DMS53 treated with DMSO at 0.1 percent for 48 hours (cell line): ENCODE results near the gene HNRNPF.
"Not testable (repeated sequence)": the region's sequence is repeated elsewhere in the genome, so short reads cannot be mapped to it uniquely, and the experiment has no call there.

ENCODE experiments used
- DNase-seq: peaks from one replicate; lab custom pipeline; 2025; ENCODE audit not compliant: unreplicated experiment; lab: John Stamatoyannopoulos, UW

Gene HNRNPF, protein sequence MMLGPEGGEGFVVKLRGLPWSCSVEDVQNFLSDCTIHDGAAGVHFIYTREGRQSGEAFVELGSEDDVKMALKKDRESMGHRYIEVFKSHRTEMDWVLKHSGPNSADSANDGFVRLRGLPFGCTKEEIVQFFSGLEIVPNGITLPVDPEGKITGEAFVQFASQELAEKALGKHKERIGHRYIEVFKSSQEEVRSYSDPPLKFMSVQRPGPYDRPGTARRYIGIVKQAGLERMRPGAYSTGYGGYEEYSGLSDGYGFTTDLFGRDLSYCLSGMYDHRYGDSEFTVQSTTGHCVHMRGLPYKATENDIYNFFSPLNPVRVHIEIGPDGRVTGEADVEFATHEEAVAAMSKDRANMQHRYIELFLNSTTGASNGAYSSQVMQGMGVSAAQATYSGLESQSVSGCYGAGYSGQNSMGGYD

DNA sequence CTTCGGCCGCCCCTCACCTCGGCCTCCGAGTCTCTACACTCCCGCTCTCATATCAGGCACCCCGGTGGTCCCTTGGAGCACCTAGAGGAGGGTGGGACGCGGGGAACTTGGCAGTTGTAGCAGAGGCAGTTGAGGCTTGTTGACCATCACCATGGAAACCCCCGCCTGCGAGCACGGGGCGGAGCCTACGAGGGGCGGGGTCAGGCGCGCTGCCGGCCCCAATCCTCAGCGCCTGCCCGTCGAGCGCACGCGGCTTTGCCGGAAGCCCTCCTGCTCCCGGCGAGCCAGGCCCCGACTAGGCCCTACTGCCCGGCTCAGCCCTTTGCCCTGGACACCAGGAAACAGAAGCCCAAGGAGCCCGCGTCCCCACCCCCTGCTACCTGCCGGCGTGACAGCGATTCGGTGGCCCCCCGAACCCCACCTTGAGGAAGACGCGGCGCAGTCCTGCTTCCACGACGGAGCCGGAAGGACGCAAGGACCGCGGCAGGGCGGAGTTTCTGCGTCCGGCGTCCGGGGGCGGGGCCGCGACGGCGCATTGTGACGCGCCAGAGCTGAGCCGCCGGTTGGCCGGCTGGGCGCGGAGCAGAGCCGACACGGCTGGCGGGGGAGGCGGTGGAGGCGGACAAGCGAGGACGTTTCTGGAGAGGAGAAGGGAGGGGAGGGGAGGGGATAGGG lies at the start of gene HNRNPF:
HNRNPF (minus strand) TSS at position 477 of the 675 bp plus-strand sequence. CDS start 21,302 bp downstream, outside the sequence.
- DNase-seq, result peak; percentile 84

DNA sequence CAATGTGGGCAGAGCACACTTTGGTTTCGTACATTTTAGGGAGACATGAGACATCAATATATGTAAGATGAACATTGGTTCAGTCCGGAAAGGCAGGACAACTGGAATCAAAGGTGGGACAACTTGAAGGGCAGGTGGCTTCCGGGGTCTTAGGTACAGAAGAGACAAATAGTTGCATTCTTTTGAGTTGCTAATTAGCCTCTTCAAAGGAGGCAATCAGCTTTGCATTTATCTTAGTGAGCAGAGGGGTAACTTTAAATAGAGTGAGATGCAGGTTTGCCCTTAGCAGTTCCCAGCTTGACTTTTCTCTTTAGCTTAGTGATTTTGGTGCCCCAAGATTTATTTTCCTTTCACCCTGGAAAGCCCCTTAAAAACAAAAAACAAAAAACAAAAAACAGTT lies 49.2 kb upstream of the HNRNPF start:
- no peak for DNase-seq

DNA sequence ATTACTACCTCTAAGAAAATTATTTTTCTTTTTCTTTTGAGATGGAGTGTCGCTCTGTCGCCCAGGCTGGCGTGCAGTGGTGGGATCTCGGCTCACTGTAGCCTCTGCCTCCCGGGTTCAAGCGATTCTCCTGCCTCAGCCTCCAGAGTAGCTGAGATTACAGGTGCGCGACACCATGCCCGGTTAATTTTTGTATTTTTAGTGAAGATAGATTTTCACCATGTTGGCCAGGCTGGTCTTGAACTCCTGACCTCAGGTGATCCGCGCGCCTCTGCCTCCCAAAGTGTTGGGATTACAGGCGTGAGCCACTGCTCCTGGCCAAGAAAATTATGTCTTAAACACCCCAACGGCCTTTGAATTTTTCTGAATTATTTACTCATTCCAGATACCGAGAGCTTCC lies 47.6 kb upstream of the HNRNPF start:
- DNase-seq, result not testable (repeated sequence)

DNA sequence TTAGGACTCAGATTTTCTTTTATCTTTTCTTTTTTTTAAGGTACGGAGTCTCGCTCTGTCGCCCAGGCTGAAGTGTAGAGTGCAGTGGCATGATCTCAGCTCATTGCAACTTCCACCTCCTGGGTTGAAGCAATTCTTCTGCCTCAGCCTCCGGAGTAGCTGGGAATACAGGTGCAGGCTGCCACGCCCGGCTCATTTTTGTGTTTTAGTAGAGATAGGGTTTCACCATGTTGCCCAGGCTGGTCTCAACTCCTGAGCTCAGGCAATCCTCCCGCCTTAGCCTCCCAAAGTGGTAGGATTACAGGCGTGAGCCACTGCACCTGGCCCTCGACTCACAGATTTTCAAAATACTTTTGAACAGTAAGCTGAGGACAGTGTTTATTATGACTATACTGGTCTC lies 45.0 kb upstream of the HNRNPF start:
- DNase-seq, result not testable (repeated sequence)

DNA sequence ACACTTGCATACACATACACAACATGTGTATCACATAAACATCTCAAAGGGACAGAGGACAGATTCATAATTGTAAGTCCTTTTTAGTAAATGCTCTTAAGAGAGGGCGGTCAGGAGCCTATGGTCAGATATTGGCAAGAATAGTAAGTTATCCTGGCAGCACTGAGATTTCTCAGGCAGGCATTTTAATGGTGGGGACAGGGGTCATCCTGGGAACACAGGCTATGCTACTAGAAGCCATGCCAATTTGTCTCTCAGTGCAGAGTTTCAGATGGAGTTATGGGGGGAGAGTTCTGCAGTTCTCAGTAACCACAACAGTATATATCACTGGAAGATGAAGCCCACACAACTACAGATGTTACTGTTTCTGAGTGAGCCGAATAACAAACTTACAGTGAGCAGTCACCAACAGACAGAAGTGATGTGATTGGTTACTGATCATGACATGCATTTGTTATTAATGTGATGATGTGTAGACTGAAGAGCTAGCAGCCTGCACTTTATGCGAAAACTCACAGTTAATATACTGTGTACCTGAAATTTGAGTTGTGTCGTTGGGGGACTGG lies 44.4 kb upstream of the HNRNPF start:
- no peak for DNase-seq

DNA sequence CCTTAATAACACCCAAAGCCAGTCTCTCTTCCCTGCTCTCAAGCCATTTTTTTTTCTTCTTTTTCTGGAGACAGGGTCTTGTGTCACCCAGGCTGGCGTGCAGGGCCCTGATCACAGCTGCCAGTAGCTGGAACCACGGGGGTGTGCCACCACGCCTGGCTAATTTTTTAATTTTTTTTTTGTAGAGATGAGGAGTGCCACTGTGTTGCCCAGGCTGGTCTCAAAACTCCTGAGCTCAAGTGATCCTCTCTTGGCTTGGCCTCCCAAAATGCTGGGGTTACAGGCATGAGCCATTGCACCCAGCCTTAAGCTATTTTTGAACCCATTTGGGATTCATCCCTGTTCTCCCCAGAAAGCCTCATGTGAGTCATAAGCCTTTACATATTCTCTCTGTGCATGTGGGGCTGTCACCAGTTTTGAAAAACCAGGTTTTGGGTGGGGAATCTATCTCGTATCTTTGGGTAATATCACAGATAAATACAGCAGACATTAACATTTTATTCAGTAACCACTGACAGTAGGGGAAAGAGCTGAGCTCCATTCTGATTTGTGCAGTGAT lies 43.4 kb upstream of the HNRNPF start:
- DNase-seq, result no peak

DNA sequence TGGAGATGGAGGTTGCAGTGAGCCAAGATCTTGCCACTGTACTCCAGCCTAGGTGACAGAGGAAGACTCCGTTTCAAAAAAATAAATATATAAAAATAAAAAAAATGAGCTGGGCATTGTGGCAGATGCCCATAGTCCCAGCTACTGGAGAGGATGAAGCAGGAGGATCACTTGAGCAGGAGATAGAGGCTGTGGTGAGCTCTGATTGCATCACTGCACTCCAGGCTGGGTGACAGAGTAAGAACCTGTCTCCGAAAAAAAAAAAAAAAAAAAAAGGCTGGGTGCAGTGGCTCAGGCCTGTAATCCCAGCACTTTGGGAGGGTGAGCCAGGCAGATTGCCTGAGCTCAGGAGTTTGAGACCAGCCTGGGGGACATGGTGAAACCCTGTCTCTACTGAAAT lies 39.8 kb upstream of the HNRNPF start:
- DNase-seq, result no peak

DNA sequence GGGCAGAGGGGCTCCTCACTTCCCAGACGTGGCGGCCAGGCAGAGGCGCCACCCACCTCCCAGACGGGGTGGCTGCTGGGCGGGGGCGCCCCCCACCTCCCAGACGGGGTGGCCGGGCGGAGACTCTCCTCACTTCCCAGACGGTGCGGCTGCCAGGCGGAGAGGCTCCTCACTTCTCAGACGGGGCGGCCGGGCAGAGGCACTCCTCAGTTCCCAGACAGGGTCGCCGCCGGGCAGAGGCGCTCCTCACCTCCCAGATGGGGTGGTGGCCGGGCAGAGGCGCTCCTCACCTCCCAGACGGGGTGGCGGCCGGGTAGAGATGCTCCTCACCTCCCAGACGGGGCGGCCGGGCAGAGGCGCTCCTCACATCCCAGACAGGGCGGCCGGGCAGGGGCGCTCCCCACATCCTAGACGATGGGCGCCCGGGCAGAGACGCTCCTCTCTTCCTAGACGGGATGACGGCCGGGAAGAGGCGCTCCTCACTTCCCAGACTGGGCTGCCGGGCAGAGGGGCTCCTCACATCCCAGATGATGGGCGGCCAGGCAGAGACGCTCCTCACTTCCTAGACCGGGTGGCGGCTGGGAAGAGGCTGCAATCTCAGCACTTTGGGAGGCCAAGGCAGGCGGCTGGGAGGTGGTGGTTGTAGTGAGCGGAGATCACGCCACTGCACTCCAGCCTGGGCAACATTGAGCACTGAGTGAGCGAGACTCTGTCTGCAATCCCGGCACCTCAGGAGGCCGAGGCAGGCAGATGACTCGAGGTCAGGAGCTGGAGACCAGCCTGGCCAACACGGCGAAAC lies 37.4 kb upstream of the HNRNPF start:
- DNase-seq, result not testable (repeated sequence)

DNA sequence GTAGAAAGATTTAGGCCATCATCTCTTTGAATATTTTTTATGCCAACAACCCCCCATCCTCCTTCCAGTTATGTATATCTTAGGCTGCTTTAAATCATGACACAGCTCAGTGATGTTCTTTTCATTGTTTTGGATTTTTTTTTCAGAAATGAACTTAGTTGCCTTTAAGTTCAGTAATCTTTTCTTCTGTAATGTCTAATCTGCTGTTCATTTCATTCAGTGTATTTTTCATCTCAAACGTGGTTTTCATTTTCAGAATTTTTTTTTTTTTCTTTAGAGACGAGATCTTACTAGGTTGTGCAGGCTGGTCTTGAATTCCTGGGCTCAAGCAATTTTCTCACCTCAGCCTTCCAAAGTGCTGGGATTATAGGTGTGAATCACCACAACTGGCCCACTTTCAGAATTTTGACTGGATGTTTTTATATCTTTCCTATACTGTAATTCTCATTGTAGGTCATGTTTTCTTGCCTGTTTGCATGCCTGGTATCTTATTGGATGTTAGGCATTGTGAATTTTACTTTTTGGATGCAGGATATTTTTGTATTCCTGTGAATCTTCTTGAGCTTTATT lies 36.0 kb upstream of the HNRNPF start:
- DNase-seq, result no peak

DNA sequence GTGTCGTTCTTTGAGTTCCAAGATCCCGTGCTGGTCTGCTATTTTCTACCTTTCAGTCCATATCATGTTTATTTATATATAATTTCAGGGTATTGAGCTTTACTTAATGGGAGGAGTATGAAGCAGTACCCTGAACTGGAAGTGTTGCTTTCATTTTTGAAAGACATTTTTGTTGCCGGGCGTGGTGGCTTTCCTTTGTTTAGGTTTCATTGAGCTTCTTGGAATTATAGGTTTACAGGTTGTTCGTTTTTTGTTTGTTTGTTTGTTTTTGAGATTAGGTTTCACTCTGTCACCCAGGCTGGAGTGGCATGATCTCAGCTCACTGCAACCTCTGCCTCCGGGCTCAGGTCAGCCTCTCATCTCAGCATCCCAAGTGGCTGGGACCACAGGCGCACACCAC lies 35.3 kb upstream of the HNRNPF start:
- no peak for DNase-seq

DNA sequence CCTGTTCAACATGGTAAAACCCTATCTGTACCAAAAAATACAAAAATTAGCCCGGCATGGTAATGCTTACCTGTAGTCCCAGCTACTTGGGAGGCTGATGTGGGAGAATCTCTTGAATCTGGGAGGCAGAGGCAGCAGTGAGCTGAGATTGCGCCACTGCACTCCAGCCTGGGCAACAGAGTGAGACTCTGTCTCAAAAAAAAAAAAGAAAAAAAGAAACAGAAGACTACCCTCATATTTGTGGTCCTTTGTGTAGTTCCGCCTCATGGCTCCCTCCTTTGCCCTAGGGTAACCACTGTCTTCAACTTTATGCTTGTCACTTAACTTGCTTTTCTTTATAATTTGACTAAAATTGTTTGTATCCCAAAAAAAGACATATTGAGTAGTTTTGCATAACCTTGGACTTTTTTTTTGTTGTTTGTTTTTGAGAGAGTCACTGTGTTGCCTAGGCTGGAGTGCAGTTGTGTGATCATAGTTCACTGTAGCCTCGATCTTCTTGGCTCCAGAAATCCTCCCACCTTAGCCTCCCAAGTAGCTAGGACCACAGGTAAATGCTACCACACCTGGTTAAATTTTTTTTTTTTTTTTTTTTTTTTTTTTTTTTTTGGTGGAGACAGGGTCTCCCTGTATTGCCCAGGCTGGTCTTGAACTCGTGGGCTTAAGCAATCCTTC lies 31.6 kb upstream of the HNRNPF start:
- DNase-seq, result no peak

DNA sequence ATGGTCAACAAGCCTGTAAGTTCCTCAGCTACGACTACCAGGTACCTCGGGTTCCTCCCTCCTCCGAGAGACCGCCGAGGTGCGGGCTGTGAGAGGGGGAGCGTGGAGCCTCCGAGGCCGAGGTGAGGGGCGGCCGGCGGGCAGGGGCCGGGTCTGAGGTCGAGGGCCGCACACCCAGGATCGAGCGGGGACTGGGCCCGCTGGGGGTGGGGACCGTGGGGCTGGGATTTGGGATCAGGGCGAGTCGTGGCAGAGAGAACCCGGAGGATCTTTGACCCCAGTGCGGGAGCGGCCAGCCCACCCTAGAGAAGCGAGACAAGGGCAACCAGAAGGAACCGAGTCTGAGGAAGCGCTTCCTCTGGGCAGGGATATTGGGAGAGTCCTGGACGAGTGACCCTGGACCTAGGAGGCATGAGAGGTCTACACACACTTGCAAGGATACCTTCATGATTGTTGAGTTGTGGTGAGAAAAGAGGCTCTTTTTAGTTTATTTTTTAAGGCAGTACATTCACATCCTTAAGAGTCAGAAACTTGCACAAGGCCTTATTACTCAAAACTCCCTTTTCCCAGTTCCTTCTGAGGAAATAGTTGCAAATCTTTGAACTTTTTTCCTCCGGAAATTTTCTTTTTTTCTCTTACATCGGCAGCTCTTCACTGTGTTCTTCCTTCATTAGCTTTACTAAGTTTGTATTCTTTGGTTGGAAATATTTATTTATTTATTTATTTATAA lies 28.3 kb upstream of the HNRNPF start:
- no peak for DNase-seq

DNA sequence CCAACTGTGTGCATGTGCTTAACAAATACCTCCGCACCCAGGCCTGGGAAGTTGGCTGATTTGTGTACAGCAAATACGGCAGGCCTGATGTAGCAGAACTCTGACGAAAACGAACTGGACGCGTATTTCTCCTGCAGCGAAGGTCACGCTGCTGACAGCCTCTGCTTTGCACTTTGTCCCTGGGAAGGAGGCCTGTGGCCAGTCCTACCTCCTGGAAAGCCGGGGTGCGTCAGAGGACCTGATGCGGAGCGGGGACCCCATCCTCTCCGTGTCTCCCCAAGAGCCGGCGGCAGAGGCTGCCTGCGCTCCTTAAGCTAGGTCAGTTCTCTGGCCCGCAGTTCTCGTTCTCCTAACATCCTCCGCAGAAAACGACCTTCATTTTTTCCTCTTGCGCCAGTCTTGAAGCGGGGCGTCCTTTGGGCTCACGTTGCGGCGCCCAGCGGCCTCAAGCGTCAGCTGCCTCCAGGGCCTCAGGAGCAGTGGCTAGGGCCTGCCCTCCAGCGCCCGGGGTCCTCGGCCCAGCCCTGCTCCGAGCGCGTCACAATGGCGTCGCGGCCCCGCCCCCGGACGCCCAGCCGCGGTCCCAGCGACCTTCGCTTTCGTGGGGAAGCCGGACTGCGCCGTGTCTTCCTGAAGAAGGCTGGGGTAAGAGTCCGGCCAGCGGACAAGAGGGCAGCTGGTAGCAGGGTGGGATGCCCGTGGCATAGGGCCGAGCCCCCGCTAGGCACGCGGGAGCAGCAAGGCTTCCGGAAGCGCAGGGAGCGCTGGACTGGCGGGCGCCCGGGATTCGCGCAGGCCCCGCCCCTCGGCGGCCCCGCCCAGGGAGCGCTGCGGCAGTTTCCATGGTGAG lies 27.5 kb upstream of the HNRNPF start, which contains the start of gene ZNF487:
ZNF487 (plus strand) TSS at position 821 of the 850 bp plus-strand sequence. CDS start 38,703 bp downstream, outside the sequence.
- DNase-seq, result peak; percentile 71

DNA sequence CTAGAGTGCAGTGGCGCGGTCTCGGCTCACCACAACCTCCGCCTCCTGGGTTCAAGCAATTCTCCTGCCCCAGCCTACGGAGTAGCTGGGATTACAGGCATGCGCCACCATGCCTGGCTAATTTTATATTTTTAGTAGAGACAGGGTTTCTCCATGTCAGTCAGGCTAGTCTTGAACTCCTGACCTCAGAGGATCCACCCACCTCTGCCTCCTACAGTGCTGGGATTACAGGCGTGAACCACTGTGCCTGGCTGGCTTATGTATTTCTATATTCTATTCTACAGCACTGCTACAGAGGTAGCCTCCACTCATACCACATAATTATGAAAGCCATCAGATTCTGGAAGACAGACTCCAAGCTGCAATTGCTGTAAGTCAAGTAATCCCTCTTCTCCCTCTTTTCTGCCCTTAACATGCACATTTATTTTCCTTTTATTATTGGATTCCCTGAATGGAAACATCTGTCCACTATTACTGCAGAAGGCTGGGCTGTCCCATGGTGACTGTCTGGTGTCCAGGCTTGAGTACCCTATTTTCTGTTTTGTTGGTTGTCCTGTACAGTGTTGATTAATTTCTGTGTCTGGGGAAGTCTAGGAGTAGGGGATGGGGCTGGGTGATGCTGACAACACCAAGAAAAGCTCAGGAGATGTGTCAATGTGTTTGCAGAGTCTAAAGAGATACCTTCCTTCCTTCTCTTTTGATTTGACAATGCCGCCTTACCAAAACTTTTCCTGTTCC lies 22.1 kb upstream of the HNRNPF start:
- DNase-seq, result no peak

DNA sequence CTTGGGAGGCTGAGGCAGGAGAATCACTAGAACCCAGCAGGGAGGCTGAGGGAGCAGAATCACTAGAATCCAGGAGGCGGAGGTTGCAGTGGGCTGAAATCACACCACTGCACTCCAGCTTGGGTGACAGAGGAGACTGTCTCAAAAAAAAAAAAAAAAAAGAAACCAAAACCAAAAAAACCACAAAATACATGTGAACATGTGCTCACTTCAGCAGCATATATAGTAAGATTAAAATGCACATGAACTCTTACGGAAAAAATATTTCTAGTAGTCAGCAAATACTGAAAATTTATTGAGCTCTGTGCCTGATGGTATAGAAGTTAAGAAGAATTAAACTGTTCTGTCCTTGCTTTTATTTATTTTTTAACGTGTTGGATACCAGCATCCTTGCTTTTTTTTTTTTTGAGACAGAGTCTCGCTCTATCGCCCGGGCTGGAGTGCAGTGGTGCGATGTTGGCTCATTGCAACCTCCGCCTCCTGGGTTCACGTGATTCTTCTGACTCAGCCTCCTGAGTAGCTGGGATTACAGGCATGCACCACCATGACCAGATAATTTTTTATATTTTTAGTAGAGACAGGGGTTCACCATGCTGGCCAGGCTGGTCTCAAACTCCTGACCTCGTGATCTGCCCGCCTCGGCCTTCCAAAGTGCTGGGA lies 18.3 kb upstream of the HNRNPF start:
- DNase-seq, result no peak

DNA sequence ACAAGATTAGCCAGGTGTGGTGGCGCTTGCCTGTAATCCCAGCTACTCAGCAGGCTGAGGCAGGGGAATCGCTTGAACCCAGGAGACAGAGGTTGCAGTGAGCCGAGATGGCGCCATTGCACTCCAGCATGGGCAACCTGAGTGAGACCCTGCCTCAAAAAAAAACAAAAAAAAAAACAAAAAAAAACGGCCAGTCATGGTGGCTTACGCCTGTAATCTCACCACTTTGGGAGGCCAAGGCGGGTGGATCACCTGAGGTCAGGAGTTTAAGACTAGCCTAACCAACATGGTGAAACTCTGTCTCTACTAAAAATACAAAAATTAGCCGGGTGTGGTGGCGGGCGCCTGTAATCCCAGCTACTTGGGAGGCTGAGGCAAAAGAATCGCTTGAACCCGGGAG lies 17.5 kb upstream of the HNRNPF start:
- not testable (repeated sequence) for DNase-seq

DNA sequence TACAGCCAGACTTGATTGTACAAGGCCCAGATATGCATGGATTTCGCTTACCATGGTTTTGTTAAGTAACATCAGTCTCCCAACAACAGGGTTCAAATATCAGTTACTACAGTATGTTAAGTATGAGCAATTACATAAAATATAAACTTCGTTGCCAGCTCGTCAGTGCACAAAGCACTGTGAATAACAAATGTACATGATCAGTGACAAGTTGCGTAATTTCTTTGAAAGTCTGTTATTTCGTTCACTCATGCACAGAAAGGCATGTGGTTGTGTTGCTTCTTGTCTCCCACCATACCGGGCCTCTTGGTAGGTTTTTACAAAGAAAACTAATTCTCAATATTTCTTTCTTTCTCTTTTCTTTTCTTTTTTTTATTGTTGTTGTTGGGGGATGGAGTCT lies 15.4 kb upstream of the HNRNPF start:
- DNase-seq, result no peak
